ENCODE data around the gene MAB21L1. TPM values are rescaled to one million over a fixed set of nuclear protein-coding genes. Genes with fewer than 3 reads are reported as not detected.
A peak's percentile ranks its signal among the peaks of the same experiment; 100 is the strongest.

The MAB21L1 gene
- total RNA-seq (not detected), polyA plus RNA-seq (ENCODE audit: insufficient read depth, low read depth, low replicate concordance) (0.09 TPM)
- long read RNA-seq, donor 1, result 0 reads
- long read RNA-seq, donor 2, partial matches to known transcripts, result 0 of 1 reads
- long read RNA-seq, donor 2, other reads (novel, unspliced or antisense), result 0 of 1 reads

DNA sequence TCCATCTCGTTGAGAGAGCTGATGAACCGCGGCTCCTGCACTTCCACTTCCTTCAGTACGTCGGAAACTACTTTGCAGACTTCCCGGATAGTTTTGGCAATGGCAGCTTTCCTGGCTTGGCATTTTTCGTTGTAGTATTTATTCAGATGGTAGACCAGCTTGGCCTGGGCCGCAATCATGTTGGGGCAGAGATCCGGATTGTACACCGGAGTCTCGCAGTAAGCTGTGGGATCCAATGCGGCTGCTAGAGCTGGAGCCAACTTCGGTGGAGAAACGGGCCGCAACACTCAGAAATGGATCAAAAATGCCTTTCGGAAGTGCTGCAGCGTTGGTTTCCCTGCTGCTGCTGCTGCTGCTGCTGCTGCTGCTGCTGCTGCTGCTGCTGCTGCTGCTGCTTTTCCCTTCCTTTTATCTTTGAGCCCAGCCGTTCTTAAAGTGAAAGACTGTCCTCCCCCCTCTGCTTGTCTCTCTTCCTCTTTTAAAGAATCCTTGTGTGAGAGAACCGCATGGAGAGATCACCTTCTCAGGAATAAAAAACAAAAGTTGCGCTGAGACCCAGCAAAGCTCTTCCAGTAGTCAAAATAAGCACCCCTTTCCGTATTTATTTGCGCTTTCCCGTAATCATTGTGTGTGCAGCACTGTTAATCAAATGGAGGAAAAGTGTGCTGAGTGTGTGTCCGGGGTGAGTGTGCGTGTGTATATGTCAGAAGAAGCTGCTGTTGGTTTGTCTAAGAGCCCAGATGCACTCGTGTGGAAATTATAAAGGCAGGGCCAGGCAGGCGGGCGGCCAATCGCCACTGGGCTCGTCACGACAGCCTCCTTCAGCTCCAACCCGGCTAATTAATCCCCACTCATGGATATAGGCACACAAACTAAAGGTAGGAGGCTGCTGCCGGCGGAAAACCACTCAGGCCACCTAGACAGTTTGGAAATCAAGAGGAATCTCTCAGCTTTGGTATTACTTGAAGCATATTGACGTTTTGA lies at the start of gene MAB21L1:
Gene MAB21L1, minus strand, starts transcription at position 730 of the 984 bp plus-strand sequence. Its CDS starts 551 bp downstream, at position 179.
- no peak for DNase-seq
- no peaks in the 10 kb centered on the region for H3K4me1 ChIP-seq
- H3K9me3 ChIP-seq, result no peaks in the 10 kb centered on the region
- intact Hi-C loops (cut with DNase I; ENCODE audit: low total_unique reads), result no loop called here
- TF ChIP-seq POLR2A (IDR thresholded peaks at IDR 0.05) (no peak), CTCF (IDR thresholded peaks at IDR 0.05) (no peak)
- H3K36me3 ChIP-seq (ENCODE audit: low read depth, missing control alignments), result no peaks in the 10 kb centered on the region
- 45 to 54% methylated on average over 35 of the region's 35 CpGs for WGBS, 2 donors
- H3K27me3 ChIP-seq, result no peaks in the 10 kb centered on the region
- peak within 1 kb of the TSS; percentile 3 to 45 for H3K4me3 ChIP-seq
- H3K27ac ChIP-seq, result no peak within 1 kb of the TSS

DNA sequence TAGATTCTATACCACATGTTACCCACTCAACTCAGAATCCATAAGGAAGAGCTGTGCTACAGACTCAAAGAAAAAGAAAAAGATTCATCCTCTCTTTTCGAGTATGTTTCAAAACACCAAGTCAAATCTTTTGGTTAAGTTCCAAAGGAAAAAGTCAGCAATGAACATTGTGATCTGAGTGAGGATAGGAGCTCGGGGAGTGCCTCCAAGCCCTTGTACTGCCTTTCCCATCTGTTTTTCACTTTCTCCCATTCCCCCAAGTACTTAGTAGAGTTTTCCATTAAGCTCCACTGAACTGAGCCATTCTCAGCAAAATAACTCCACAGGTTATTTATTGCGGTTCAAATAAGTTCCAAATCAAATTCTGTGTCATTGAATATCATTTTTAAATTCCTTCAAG lies 47.7 kb upstream of the MAB21L1 start:
- Histone ChIP-seq H3K27ac (no peak overlapping the region), H3K27me3 (no peaks in the 10 kb centered on the region), H3K36me3 (ENCODE audit: low read depth, missing control alignments) (no peaks in the 10 kb centered on the region), H3K9me3 (no peaks in the 10 kb centered on the region), H3K4me1 (no peaks in the 10 kb centered on the region), H3K4me3 (no peak overlapping the region)
- TF ChIP-seq POLR2A (IDR thresholded peaks at IDR 0.05) (no peak), CTCF (IDR thresholded peaks at IDR 0.05) (no peak)
- WGBS, 2 donors, result 62 to 63% methylated on average over 3 of the region's 3 CpGs
- intact Hi-C loops (cut with DNase I; ENCODE audit: low total_unique reads), result no loop called here
- DNase-seq, result no peak

DNA sequence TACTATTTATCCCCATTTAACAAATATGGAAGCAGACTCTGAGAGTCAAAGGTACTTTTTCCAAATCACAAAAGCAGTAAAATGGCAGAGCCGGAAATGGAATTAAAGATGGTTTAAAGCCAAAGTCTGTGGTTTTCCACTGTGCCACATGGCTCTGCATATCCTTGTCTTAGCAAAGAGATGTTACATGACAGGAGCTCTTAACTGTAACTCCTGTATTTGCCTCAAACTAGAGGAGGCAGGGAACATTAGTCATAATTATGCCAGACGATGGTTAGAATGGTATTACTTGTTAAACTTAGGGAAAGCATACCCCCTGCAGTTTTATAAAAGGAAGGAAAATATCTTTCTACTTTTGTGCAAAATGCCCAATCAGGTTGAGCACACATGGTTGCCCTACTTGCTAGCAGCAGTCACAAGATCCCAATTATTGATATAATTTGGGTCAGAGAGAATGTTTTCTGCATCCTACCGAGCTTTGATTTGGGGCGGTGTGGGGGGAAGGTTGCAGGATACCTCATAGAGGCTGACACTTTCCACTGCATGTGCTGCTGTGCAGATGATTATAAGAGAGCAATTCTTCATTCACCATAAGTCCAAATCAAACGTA lies 42.0 kb upstream of the MAB21L1 start:
- H3K9me3 ChIP-seq, result no peaks in the 10 kb centered on the region
- no peaks in the 10 kb centered on the region for H3K4me1 ChIP-seq
- no peak for TF ChIP-seq POLR2A (IDR thresholded peaks at IDR 0.05)
- TF ChIP-seq CTCF (IDR thresholded peaks at IDR 0.05), result no peak
- no peaks in the 10 kb centered on the region for H3K36me3 ChIP-seq (ENCODE audit: low read depth, missing control alignments)
- WGBS, 2 donors, result 86 to 95% methylated on average over 5 of the region's 5 CpGs
- H3K27me3 ChIP-seq, result no peaks in the 10 kb centered on the region
- no peak for DNase-seq
- H3K4me3 ChIP-seq, result no peak overlapping the region
- no peak overlapping the region for H3K27ac ChIP-seq
- intact Hi-C loops (cut with DNase I; ENCODE audit: low total_unique reads), result no loop called here

- WGBS, 2 donors, result 84 to 90% methylated on average over 6 of the region's 6 CpGs
- TF ChIP-seq POLR2A (IDR thresholded peaks at IDR 0.05), result no peak
- no peak for TF ChIP-seq CTCF (IDR thresholded peaks at IDR 0.05)
- H3K36me3 ChIP-seq (ENCODE audit: low read depth, missing control alignments), result no peaks in the 10 kb centered on the region
Observed at GRCh38 chr13:35514801-35515502, 38.5 kb upstream of the MAB21L1 start.

More at GRCh38 chr13:35514801-35515502, 38.5 kb upstream of the MAB21L1 start:
- Histone ChIP-seq H3K27ac (no peak overlapping the region), H3K4me1 (peaks cover 4% of the 10 kb centered on the region), H3K9me3 (no peaks in the 10 kb centered on the region), H3K4me3 (no peak overlapping the region), H3K27me3 (no peaks in the 10 kb centered on the region)
- no peak for DNase-seq
- intact Hi-C loops (cut with DNase I; ENCODE audit: low total_unique reads), result no loop called here
